Uterus (tissue), 2 donors: ENCODE data around the gene PRRT1B.

Experiments used
- CTCF ChIP-seq, 4 experiments: fragments of 200-600 bp in 2 of 4; fragments of 450-650 bp in 2 of 4; sonication (generic) in 2 of 4; IDR thresholded peaks; one replicate each; pipeline ENCODE4 v1.5.1; 2016 to 2019; ENCODE audit warnings: antibody characterized with exemption in 4 of 4, mild to moderate bottlenecking in 2 of 4, moderate library complexity in 1 of 4
- POLR2A ChIP-seq, 2 donors: fragments of 450-650 bp; IDR thresholded peaks; one replicate each; pipeline ENCODE4 v1.6.1; 2016; ENCODE audit warnings: antibody characterized with exemption in 2 of 2, mild to moderate bottlenecking in 1 of 2, moderate library complexity in 1 of 2

GRCh38 chr9:131521822-131522221, 23.5 kb upstream of the PRRT1B start:
- TF ChIP-seq CTCF (IDR thresholded peaks at IDR 0.05) (no peak), POLR2A (IDR thresholded peaks at IDR 0.05) (no peak)
